Right ventricle myocardium inferior (tissue), 1 donor: ENCODE results near the gene OR4D11. TPM values are rescaled to one million over a fixed set of nuclear protein-coding genes. Genes with fewer than 3 reads are reported as not detected.
"Not testable (repeated sequence)": the region's sequence is repeated elsewhere in the genome, so short reads cannot be mapped to it uniquely, and the experiment has no call there.

Experiments
- ATAC-seq: fragments of 200-7000 bp; cut with Tn5 transposase; one replicate; pipeline ENCODE4 v1.9.1; 2020; ENCODE audit warnings: mild to moderate bottlenecking, moderate library complexity
- DNase-seq: peaks from one replicate; pipeline ENCODE4 v3.0.0; 2021; ENCODE audit errors: missing footprints
- intact Hi-C: fragments of 100-400 bp; cut with DNase I; formaldehyde crosslinking; loops from one replicate; pipeline ENCODE4 v1.11.0; 2022
- long read RNA-seq: library from polyadenylated mRNA; unstranded; transcript quantifications from one replicate; pipeline ENCODE4 v2.0.0, GENCODE V29; 2021
- total RNA-seq: library from RNA; stranded (reverse); fragmentation: NEBNext Ultra II Directional; extraction: Animal tissue kit (Norgen Biotek cat#: 25700); gene quantifications from one replicate; pipeline ENCODE4 v1.2.1, GENCODE V29; 2021
- donor health status: DM: no; HTN: yes; CAD: no; lungs with severe emphysema.

The OR4D11 gene
- not detected for total RNA-seq
- long read RNA-seq: 0 reads

DNA sequence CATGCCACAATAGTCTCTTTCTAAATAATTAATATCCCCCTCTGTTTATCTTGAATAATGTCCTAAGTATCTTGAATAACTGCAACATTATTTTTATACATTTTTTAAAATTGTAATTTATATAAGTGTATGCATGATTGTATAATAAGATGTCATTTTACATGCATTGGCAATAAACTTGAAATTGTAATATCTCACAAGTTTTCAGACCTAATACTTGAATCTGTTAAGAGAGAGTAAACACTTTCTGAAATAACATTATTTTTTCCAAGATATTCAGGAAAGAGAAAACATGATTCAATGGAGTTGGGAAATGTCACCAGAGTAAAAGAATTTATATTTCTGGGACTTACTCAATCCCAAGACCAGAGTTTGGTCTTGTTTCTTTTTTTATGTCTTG lies at the start of gene OR4D11:
Gene OR4D11, plus strand, starts transcription at position 301 of the 400 bp plus-strand sequence. Its CDS starts 0 bp downstream, at position 301.
- intact Hi-C loops: no loop called here
- ATAC-seq (no peak), DNase-seq (no peak)

- no peak for DNase-seq
- intact Hi-C loops: no loop called here
- ATAC-seq: no peak
Measured at GRCh38 chr11:59456661-59457060, 46.7 kb upstream of the OR4D11 start, which contains the start of gene OR4D6. Gene OR4D6, plus strand, starts transcription at chr11:59456961. Its CDS starts 0 bp downstream, at chr11:59456961.

DNA sequence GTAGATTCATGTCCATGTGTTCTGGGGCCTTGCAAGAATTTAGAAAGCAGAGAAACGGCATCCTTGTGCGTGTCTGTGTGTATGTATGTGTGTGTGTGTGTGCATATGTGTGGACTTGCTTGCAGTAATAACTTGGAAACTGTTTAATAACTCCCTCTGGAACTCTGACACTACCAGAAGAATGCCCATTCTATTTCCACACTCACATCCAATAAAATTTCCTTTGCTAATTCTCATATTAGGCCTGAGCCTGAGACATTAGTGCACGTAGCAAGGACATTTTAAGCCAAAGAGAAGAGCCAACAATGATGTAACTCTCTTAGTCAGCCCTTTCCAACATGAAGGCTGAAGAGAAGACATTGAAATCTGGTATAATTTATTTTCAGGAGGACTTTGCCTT lies 43.5 kb upstream of the OR4D11 start:
- no peak for DNase-seq
- intact Hi-C loops: no loop called here
- ATAC-seq: no peak

DNA sequence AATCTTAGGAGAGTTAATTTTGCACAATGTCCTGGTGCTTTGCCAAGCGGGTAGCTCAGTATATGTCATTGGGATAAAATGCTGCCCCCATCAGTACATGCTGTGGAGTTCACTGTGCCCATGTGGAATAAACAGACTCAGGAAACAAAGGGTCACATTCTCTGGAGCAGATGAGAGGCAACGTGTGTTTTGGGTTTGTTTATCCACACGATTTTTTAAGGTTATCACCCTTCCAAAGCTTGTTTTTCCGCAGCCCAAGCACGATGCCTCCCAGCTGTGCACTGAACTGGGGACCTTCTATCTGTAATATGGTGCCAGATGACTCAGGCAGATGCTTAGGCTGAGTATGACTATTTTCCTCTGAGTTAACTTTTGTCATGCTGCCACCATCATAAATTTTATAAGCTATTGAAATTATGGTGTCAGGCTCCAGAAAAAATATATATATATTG lies 40.2 kb upstream of the OR4D11 start:
- no peak for DNase-seq
- peak; percentile 31 for ATAC-seq

DNA sequence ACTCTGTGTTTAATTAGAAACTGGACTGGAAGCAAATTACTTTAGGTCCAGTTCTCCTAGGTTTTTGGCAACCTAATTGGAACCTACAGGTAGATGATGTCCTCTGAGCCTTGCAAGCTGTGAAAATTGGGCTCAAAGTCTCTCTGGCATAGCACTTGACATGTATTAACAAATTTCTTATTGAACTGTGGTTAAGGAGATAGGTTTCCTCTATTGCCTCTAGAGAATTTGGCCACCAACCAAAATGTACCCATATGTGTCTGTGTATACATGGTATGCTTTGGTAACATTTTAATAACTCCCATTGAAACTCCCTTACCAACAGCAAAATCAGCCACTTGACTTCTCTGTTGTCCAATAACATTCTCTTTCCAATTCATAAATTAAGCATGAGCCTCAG lies 30.4 kb upstream of the OR4D11 start, which contains the start of gene OR4D10:
Gene OR4D10, plus strand, starts transcription at position 301 of the 400 bp plus-strand sequence. CDS start 4,115 bp downstream, outside the sequence.
- intact Hi-C loops: no loop called here
- DNase-seq: no peak
- no peak for ATAC-seq

More for the DNA sequence above, 40.2 kb upstream of the OR4D11 start:
- intact Hi-C loops: no loop called here

DNA sequence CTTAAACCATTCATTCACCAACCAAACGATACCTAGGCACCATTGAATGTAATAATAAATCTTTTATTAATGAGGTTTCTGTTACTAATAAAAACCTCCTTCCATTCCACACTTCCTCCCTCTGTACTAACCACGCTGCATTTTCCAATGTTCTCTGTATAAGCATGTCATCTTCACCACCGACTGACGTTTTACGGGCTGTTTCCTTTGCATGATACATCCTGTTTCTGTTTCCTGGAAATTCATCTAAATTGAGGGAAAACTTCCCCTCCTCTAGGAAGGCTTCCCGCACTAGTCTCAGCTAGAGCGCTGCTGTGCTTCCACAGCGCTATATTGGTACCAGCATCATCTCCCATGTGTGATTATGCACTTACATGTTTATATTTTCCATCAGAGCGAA lies 28.2 kb upstream of the OR4D11 start:
- no peak for DNase-seq
- intact Hi-C loops: no loop called here

DNA sequence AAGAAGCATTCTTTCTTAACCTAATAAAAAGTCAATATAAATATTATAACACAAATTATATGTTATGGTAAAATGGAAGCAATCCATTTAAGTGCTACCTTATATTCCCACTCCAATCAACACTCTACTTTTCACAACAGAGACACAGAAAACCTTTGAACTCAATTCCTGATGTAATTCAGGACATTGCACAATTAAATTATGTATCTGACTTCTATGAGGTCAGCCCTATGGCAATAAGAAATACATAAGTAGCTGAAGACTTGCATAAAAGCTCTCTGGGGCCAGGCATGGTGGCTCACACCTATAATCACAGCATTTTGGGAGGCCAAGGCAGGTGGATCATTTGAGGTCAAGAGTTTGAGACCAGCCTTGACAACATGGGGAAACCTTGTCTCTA lies 23.5 kb upstream of the OR4D11 start:
- intact Hi-C loops: no loop called here
- ATAC-seq (no peak), DNase-seq (no peak)

More for the DNA sequence above, 28.2 kb upstream of the OR4D11 start:
- no peak for ATAC-seq

- no peak for DNase-seq
- no peak for ATAC-seq
- intact Hi-C loops: no loop called here
Measured at GRCh38 chr11:59480359-59480758, 23.0 kb upstream of the OR4D11 start.

DNA sequence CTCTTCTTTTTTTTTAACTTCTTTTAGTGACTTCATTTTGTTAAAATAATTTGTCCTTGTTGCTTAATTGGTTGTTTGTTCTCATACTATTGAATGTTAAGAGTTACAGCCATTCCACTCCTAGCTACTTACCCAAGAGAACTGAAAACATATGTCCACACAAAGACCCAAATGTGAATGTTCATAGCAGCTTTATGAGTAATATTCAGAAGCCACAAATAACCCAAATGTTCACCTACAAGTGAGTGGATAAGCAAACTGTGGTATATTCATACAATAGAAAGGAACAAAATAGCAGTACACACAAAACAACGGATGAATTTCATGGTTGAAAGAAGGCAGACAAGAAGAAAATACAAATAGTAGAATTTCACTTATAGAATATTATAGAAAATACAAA lies 1.4 kb upstream of the OR4D11 start:
- DNase-seq (no peak), ATAC-seq (no peak)
- intact Hi-C loops: no loop called here

- DNase-seq: no peak
- ATAC-seq: no peak
- intact Hi-C loops: no loop called here
Measured at GRCh38 chr11:59510941-59511589, 7.7 kb downstream of the OR4D11 start, which contains the start of gene OR4D9. Gene OR4D9, plus strand, starts transcription at chr11:59511539. Its CDS starts 3,374 bp downstream, at chr11:59514913.

DNA sequence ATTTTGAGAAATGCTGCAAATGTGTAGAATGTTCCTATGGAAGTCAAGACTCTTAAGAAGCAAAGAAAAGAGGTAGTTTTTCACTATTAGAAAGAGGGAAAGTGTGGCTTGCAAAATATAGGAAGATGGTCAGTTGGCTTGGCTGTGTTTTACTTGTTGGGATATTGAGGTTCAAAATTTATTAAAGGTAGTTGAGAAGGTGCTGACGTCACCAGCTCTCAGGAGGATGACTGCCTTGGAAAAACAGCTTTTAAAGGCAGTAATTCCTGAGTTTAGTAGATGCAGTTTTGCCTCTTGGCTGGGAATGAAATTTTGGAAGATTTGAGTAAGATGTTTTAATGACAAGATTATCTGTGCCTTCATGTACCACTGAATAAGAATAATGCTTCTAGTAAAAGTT lies 8.3 kb downstream of the OR4D11 start:
- ATAC-seq (no peak), DNase-seq (no peak)
- intact Hi-C loops: no loop called here

DNA sequence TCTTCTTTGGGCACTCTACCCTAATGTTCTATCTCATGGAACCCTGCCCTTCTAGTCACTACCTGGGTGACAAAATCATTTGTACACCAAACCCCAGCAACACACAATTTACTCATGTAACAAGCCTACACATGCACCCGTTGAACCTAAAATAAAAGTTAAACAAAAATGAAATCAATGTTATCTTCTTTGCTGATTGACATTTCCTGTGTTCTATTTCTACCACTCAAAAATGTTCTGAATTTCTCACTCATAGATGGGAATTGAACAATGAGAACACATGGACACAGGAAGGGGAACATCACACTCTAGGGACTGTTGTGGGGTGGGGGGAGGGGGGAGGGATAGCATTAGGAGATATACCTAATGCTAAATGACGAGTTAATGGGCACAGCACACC lies 16.8 kb downstream of the OR4D11 start:
- ATAC-seq, DNase-seq, intact Hi-C loops: not testable (repeated sequence)

DNA sequence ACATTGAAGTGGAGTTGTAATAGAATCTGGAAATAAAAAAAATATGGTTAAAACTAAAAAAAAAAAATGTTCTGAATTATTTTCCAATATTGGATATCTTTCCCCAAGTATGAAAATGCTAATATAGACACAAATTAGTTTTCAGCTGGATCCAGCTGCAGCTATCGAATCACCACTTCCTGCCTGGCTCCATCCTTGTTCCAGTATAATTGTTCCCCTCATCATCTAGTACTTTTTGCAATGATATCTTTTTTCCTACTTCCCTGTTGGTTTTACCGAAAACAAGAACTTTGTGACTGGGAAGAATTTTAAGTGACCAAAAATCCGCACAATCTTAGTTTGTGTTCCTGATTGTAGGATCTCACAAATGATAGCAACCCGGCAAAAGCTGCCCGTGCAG lies 17.4 kb downstream of the OR4D11 start:
- DNase-seq (no peak), ATAC-seq (no peak)
- intact Hi-C loops: no loop called here

- intact Hi-C loops: no loop called here
Measured at GRCh38 chr11:59523541-59523940, 20.2 kb downstream of the OR4D11 start.

GRCh38 chr11:59528711-59529110 lies 25.3 kb downstream of the OR4D11 start:
- ATAC-seq (no peak), DNase-seq (no peak)
- intact Hi-C loops: no loop called here

More at GRCh38 chr11:59523541-59523940, 20.2 kb downstream of the OR4D11 start:
- no peak for ATAC-seq
- no peak for DNase-seq

DNA sequence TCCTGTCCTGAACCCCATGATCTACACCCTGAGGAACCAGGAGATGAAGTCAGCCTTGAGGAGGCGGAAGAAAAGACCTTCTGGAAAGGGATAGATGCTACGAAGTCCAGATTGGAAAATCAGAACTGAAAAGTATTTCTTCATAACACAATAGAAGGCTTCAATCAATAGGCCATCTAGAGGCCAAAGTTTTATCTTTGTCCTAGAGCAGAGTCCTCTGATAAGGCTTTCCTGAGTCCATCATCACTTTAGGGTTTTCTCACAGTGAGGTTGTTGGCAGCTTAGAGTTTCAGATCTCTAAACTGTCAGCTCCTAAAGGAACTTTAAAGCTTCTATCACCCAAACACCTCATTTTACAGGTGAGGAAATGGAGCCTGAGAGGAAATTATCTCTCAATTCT lies 29.2 kb downstream of the OR4D11 start:
- intact Hi-C loops: no loop called here
- DNase-seq (no peak), ATAC-seq (no peak)

DNA sequence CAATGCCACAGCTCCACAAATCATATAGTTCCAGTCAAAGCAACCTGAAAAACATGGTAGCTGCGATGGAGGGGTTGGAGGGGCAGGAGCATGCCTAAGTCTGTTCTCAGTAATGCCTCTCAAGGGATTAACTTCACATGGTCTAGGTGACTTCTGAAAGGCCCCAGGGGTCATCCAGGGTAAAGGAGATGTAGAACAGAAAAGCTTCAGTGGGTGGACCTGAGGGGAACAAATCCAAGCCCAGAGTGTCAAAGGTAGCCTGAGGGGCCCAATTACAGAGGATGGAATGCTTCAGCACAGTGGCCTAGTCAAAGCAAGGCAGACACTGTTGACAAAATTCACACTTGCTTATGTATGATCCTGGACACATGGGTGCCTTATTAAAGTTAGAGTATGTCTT lies 31.3 kb downstream of the OR4D11 start:
- DNase-seq (no peak), ATAC-seq (no peak)
- intact Hi-C loops: loop anchor here (5.0 kb wide), 1 partner anchor 83 kb away; the partner anchor contains the start of gene OSBP

DNA sequence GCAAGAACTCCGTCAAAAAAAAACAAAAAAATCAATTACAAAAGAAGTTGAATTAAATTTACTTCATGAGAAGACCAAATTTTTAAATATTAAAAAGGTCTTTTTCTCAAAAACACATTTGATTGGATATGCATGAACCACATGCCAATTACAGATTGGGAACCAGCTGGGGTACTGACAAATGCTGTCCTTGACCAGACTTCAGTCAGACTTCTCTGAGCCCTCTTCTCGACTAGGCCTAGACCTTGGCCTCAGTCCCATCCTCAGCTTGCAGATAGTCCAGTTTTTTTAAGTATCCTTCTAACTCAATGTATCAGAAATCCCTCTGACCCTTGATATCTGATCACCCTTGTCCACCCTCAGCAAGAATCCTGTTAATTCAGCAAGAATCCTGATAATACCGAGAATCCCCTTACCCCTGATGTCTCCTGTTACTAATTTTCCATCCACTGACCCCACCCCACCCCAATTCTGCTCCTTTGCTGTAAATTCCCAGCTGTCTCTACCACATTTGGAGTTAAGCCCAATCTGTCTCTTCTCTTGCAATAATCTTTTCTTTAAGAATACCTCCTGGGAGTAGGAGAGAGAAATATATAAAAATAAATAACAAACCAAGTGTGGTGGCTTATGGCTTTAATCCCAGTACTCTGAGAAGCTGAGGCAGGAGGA lies 38.9 kb downstream of the OR4D11 start:
- intact Hi-C loops: no loop called here
- DNase-seq (no peak), ATAC-seq (no peak)

- intact Hi-C loops, DNase-seq, ATAC-seq: not testable (repeated sequence)
Measured at GRCh38 chr11:59543713-59544112, 40.3 kb downstream of the OR4D11 start.

GRCh38 chr11:59544869-59545178 lies 41.4 kb downstream of the OR4D11 start:
- intact Hi-C loops: no loop called here
- DNase-seq (no peak), ATAC-seq (no peak)
